SK-N-SH treated with all-trans-retinoic acid at 6 μM for 48 hours (cell line): Measurements from ENCODE around the gene IQCC.

Experiments
- ATAC-seq: fragments of 200-7000 bp; cut with Tn5 transposase; 3 replicates; pipeline ENCODE4 v1.9.1; 2020; ENCODE audit warnings: mild to moderate bottlenecking, moderate library complexity
- CSDC2 ChIP-seq: fragments of 250-450 bp; sonication (Bioruptor Pico); IDR thresholded peaks from 2 replicates; pipeline ENCODE4 v1.5.0; 2020; ENCODE audit warnings: mild to moderate bottlenecking, moderate library complexity
- CSRNP3 ChIP-seq: fragments of 250-450 bp; sonication (Bioruptor Pico); IDR thresholded peaks from 2 replicates; pipeline ENCODE4 v1.5.1; 2021; ENCODE audit warnings: mild to moderate bottlenecking, moderate library complexity
- ESRRG ChIP-seq: fragments of 250-450 bp; sonication (Bioruptor Pico); IDR thresholded peaks from 2 replicates; pipeline ENCODE4 v1.6.1; 2021; ENCODE audit warnings: mild to moderate bottlenecking
- GLIS3 ChIP-seq: fragments of 250-450 bp; sonication (Bioruptor Pico); IDR thresholded peaks from 2 replicates; pipeline ENCODE4 v1.5.0; 2020; ENCODE audit warnings: mild to moderate bottlenecking, moderate library complexity
- ISL1 ChIP-seq: fragments of 250-450 bp; sonication (Bioruptor Pico); IDR thresholded peaks from 2 replicates; pipeline ENCODE4 v2.1.2; 2022; ENCODE audit warnings: mild to moderate bottlenecking, moderate library complexity
- OSR1 ChIP-seq: fragments of 250-450 bp; sonication (Bioruptor Pico); IDR thresholded peaks from 2 replicates; pipeline ENCODE4 v1.8.0; 2022; ENCODE audit warnings: moderate library complexity, mild to moderate bottlenecking, inconsistent platforms
- PATZ1 ChIP-seq: fragments of 250-450 bp; sonication (Bioruptor Pico); IDR thresholded peaks from 2 replicates; pipeline ENCODE4 v1.8.0; 2020; ENCODE audit warnings: mild to moderate bottlenecking, moderate library complexity, borderline replicate concordance
- POU6F1 ChIP-seq: fragments of 250-450 bp; sonication (Bioruptor Pico); IDR thresholded peaks from 2 replicates; pipeline ENCODE4 v1.8.0; 2021; ENCODE audit warnings: low read depth, mild to moderate bottlenecking, moderate library complexity, borderline replicate concordance
- PPARA ChIP-seq: fragments of 250-450 bp; sonication (Bioruptor Pico); IDR thresholded peaks from 2 replicates; pipeline ENCODE4 v1.5.0; 2020; ENCODE audit warnings: mild to moderate bottlenecking, borderline replicate concordance
- TCF4 ChIP-seq: fragments of 250-450 bp; sonication (Bioruptor Pico); IDR thresholded peaks from 2 replicates; pipeline ENCODE4 v1.8.0; 2021; ENCODE audit warnings: mild to moderate bottlenecking, moderate library complexity, borderline replicate concordance
- TOX ChIP-seq: fragments of 250-450 bp; sonication (Bioruptor Pico); IDR thresholded peaks from 2 replicates; pipeline ENCODE4 v1.8.0; 2021; ENCODE audit warnings: mild to moderate bottlenecking, moderate library complexity, borderline replicate concordance
- TSHZ2 ChIP-seq: fragments of 250-450 bp; sonication (Bioruptor Pico); IDR thresholded peaks from 2 replicates; pipeline ENCODE4 v1.5.0; 2020; ENCODE audit warnings: mild to moderate bottlenecking, moderate library complexity
- ZFP3 ChIP-seq: fragments of 250-450 bp; sonication (Bioruptor Pico); IDR thresholded peaks from 2 replicates; pipeline ENCODE4 v1.5.0; 2020; ENCODE audit warnings: mild to moderate bottlenecking, moderate library complexity
- ZFP30 ChIP-seq: fragments of 450-650 bp; formaldehyde crosslinking; IDR thresholded peaks from 2 replicates; pipeline ENCODE4 v1.5.0; 2022; ENCODE audit warnings: mild to moderate bottlenecking, moderate library complexity
- ZNF70 ChIP-seq: fragments of 450-650 bp; formaldehyde crosslinking; IDR thresholded peaks from 2 replicates; pipeline ENCODE4 v1.5.0; 2020; ENCODE audit warnings: mild to moderate bottlenecking, moderate library complexity
- ZNF8 ChIP-seq: fragments of 450-650 bp; formaldehyde crosslinking; IDR thresholded peaks from 2 replicates; pipeline ENCODE4 v1.5.0; 2020; ENCODE audit warnings: mild to moderate bottlenecking, moderate library complexity

Gene IQCC

GRCh38 chr1:32195531-32195930 is 9.9 kb upstream of the IQCC start:
- no peak for ATAC-seq
- no peak for TF ChIP-seq ISL1 (CRISPR knock-in tag)
- no peak for TF ChIP-seq POU6F1
- no peak for TF ChIP-seq CSDC2 (CRISPR knock-in tag)
- TF ChIP-seq PATZ1 (CRISPR knock-in tag), result no peak
- TF ChIP-seq TOX, result no peak
- no peak for TF ChIP-seq PPARA (CRISPR knock-in tag)
- no peak for TF ChIP-seq ZFP3 (CRISPR knock-in tag)
- TF ChIP-seq ZFP30, result no peak
- no peak for TF ChIP-seq CSRNP3 (CRISPR knock-in tag)
- no peak for TF ChIP-seq TCF4 (CRISPR knock-in tag)
- no peak for TF ChIP-seq GLIS3 (CRISPR knock-in tag)
- TF ChIP-seq ZNF70 (CRISPR knock-in tag), result no peak

- no peak for ATAC-seq
- TF ChIP-seq CSDC2 (CRISPR knock-in tag) (no peak), ZNF8 (CRISPR knock-in tag) (no peak), TSHZ2 (no peak), ISL1 (CRISPR knock-in tag) (no peak), OSR1 (CRISPR knock-in tag) (no peak), PATZ1 (CRISPR knock-in tag) (no peak), ZFP3 (CRISPR knock-in tag) (no peak)
Observed at GRCh38 chr1:32195972-32196823, 9.3 kb upstream of the IQCC start.

GRCh38 chr1:32197074-32197473 is 8.4 kb upstream of the IQCC start:
- TF ChIP-seq ISL1 (CRISPR knock-in tag) (no peak), OSR1 (CRISPR knock-in tag) (no peak), TSHZ2 (no peak), TCF4 (CRISPR knock-in tag) (no peak), ESRRG (CRISPR knock-in tag) (no peak), ZFP3 (CRISPR knock-in tag) (no peak), CSDC2 (CRISPR knock-in tag) (no peak)
- no peak for ATAC-seq
